Heart left ventricle (tissue), 13 donors: ENCODE data around the gene CCNE1.

Experiments
- POLR2A ChIP-seq, 2 donors: fragments of 450-650 bp; IDR thresholded peaks; one replicate each; pipeline ENCODE4 v1.6.1; 2017; ENCODE audit warnings: antibody characterized with exemption in 2 of 2, mild to moderate bottlenecking in 2 of 2, moderate library complexity in 2 of 2
- TF ChIP-seq, protein P1 (sequence below), 12 donors: fragments of 200-600 bp; sonication (generic) in 4 of 12; IDR thresholded peaks; one replicate each; pipeline versions ENCODE4 v1.5.0 to v1.8.0; 2018 to 2022; ENCODE audit warnings: antibody characterized with exemption in 12 of 12, mild to moderate bottlenecking in 5 of 12
- donor health status: ischemic (EF 13 %, LVEDD 7.1; RV severe dilation, severe dysfunction).
- donor health status: DM: no; HTN: yes; CAD: no.
- donor health status: DM: no; HTN: no; CAD: no.
- donor health status: ischemic (EF 25% LVEDD 6.9; RV normal size, moderate dysfunction).
- donor health status: ischemic (EF 25% LVEDD 5.7; RV mildly dilated, moderate dysfunction).
- donor health status: ischemic (EF 35%, LVEDD 5.7; RV mildly dilated, moderate dysfunction).
- donor health status: nonischemic (EF 11% LVEDD 7.7; RV severe dilation, severe dysfunction).
- donor health status: DM: yes; HTN: yes; CAD: no.
- donor health status: PGD.
- donor health status: ischemic (EF 29% LVEDD 5.4; RV normal size, mild dysfunction).
- donor health status: nonischemic (EF 23%, LVEDD 6.1; RV moderate dilation, normal function).

- TF ChIP-seq, protein P1, sequence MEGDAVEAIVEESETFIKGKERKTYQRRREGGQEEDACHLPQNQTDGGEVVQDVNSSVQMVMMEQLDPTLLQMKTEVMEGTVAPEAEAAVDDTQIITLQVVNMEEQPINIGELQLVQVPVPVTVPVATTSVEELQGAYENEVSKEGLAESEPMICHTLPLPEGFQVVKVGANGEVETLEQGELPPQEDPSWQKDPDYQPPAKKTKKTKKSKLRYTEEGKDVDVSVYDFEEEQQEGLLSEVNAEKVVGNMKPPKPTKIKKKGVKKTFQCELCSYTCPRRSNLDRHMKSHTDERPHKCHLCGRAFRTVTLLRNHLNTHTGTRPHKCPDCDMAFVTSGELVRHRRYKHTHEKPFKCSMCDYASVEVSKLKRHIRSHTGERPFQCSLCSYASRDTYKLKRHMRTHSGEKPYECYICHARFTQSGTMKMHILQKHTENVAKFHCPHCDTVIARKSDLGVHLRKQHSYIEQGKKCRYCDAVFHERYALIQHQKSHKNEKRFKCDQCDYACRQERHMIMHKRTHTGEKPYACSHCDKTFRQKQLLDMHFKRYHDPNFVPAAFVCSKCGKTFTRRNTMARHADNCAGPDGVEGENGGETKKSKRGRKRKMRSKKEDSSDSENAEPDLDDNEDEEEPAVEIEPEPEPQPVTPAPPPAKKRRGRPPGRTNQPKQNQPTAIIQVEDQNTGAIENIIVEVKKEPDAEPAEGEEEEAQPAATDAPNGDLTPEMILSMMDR (IDR thresholded peaks at IDR 0.05), result no peak
- TF ChIP-seq POLR2A (IDR thresholded peaks at IDR 0.05), result no peak
Observed at GRCh38 chr19:29861574-29861973, 49.8 kb downstream of the CCNE1 start.
